ENCODE data around the gene BEST2.
A peak's percentile ranks its signal among the peaks of the same experiment; 100 is the strongest.

Gene BEST2

GRCh38 chr19:12727745-12728433 is 23.7 kb upstream of the BEST2 start:
- H3K4me3 ChIP-seq (ENCODE audit: low read depth, low read length), result no peak overlapping the region

DNA sequence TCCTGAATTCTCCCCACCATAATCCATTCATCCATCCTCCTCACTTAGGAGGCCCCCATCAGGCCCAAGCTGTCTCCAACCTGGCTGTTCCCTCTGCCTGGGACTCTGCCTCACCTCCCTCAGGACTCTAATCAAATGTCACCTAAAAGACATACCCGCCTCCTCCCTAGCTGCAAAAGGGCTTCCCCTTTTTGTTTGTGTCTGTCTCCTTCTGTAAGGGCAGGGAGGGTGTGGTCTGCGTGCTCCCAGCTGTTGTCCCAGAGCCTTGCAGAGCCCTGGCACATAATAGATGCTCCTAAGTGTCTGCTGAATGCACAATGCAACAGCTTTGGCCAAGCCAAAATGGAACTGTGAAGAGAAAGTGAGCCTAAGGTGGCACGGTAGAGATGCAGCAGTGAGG is 21.5 kb upstream of the BEST2 start:
- DNase-seq (ENCODE audit: low read depth), result no peak
- no peak overlapping the region for H3K4me3 ChIP-seq (ENCODE audit: low read depth, low read length)

More at GRCh38 chr19:12727745-12728433, 23.7 kb upstream of the BEST2 start:
- DNase-seq (ENCODE audit: low read depth), result no peak

- H3K4me3 ChIP-seq (ENCODE audit: low read depth, low read length), result no peak overlapping the region
- no peak for DNase-seq (ENCODE audit: low read depth)
Measured at GRCh38 chr19:12731337-12731736, 20.3 kb upstream of the BEST2 start.

DNA sequence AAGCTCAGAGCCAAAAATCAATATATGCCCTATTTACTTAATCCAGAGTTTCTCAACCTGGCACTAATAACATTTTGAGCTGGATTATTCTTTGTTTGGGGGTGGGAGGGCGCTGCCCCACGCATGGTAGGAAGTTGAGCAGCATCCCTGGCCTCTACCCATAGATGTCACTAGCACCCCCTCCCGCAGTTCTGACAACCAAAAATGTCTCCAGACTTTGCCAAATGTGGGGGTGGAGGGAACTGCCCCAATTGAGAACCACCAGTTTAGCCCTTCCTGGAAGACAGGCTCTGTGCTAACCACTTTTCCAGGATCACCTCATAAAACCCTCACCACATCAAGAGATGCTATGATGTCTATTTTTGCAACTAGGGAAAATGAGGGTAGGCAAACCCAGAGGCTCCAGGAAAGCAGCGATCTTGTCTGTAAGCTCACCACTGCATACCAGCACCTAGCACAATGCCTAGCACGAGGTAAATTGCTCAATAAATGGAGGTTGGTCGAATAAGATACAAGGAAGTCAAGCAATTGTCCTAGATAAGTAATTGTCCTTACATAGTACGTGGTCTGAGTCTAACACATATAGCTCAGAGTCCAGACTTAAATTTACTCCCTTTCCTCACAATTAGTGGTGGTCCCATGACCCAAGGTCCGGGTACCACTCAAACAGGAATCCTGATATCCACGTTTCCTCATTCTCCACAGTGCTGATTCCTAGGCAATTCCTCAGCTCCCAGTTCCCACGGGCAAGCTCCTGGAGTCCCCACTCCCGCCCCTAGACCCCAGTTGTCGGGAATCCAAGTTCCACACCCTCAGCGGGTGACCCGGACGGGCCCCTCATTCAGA is 18.0 kb upstream of the BEST2 start:
- DNase-seq (ENCODE audit: low read depth), result peak; percentile 33
- peak overlapping the region; percentile 97 for H3K4me3 ChIP-seq (ENCODE audit: low read depth, low read length)

DNA sequence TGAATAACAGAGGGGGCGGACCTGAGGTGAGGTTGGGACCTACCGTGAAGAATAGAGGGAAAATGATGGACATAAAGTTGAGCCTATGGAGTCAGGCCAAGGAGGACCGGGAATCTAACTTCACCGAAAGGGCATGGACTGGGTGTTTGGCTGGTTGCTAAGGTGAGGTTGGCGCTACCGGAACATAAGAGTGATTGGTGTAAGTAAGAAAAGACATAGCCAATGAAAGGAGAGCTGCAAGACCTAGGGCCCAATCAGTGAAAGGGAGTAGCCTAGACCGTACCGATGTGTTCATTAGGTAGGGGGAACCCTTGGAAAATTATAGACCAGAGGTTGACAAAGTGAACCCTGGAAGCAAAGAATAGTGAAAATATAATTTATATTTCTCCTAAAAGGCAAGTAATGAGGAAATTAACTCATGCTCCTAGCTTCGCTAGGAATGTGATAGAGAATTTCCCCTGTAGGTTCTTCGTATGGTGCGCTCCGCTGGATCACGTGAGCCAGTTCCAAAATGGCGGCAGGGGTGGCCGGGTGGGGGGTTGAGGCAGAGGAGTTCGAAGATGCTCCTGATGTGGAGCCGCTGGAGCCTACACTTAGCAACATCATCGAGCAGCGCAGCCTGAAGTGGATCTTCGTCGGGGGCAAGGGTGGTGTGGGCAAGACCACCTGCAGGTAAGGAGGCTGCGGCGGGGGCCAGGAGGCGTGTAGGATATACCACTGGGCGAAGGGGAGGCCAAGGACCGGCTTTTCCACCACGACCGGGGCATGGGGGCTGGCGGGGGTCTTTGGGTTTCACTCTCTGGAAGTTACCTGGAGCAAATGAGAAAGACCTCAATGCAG is 14.4 kb upstream of the BEST2 start, which contains the start of gene GET3:
GET3 (plus strand) TSS at position 503 of the 840 bp plus-strand sequence; CDS start at position 512, 9 bp downstream.
- peak within 1 kb of the TSS; percentile 98 for H3K4me3 ChIP-seq (ENCODE audit: low read depth, low read length)
- peak; percentile 100 for DNase-seq (ENCODE audit: low read depth)

GRCh38 chr19:12737835-12738351 is 13.7 kb upstream of the BEST2 start:
- DNase-seq (ENCODE audit: low read depth), result no peak
- H3K4me3 ChIP-seq (ENCODE audit: low read depth, low read length), result peak overlapping the region; percentile 98

DNA sequence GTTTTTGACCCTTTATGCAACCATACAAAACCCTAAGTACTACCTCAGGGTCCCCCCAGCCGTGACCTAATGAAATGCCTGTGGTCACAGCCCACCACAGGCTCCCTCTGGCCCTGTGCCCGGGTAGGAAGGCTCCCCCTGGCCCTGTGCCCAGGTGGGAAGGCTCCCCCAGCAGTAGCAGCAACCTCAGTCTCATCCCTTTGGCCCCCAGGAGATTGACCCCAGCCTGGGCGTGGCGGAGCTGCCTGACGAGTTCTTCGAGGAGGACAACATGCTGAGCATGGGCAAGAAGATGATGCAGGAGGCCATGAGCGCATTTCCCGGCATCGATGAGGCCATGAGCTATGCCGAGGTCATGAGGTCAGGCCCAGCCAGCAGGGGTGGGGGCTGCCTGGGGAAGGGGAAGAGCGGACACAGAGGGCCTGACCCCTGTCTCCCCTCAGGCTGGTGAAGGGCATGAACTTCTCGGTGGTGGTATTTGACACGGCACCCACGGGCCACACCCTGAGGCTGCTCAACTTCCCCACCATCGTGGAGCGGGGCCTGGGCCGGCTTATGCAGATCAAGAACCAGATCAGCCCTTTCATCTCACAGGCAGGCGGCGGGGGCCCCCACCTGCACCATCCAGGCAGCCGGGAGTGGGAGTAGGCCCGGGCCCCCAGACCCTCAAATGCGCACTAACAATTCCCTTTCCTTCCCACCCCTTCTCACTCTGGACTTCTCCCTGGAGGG is 6.3 kb upstream of the BEST2 start:
- DNase-seq (ENCODE audit: low read depth), result no peak
- H3K4me3 ChIP-seq (ENCODE audit: low read depth, low read length), result no peak overlapping the region

- no peak overlapping the region for H3K4me3 ChIP-seq (ENCODE audit: low read depth, low read length)
- DNase-seq (ENCODE audit: low read depth), result no peak
Measured at GRCh38 chr19:12748489-12748888, 3.1 kb upstream of the BEST2 start.

DNA sequence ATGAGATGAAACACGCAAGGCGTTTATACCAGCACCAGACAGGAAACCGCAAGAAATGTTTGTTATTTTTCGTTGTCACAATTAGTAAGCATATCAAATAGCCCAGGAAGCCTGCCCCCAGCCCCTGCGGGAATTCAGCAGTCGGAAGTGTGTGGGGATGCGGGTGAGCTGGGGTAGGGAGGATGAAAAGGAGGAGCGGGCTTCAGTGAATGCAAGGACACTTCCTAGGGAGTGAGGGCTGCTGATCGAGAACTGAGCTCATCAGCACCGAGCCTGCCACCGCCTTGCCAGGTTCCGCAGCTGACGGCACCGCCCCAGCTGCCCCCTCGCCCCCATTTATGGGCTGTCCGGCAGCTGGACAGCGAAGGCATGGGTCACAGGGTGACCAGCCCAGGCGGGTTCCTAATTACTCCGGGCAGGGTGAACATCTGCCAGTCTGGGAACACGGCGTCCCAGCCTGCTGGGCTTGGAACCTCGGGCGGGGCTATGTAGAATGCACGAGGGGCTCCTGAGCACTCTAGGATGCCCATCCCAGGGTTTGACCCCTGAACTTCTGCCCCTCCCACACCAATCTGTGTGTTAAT is 1.6 kb upstream of the BEST2 start:
- no peak overlapping the region for H3K4me3 ChIP-seq (ENCODE audit: low read depth, low read length)
- no peak for DNase-seq (ENCODE audit: low read depth)

DNA sequence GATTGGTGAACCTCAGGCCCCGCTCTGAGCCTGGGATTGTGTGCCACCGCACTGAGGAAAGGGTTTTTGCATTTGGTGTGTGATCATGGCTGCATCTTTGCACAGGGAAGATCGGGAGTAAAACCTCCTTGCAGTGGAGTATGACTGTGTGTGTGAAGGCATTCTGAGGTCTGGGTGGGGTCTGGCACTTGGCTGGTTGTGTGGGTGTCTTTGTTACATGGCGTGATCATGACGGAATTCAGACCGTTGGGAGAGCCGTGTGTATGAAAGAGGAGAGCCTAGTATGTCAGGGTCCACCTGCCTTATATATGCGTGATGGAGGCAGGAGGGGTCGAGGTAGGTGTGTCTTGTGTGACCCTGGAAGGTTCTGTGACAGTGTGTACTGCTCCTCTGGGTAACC is 740 bp upstream of the BEST2 start:
- no peak overlapping the region for H3K4me3 ChIP-seq (ENCODE audit: low read depth, low read length)

GRCh38 chr19:12752056-12752781 is 628 bp downstream of the BEST2 start:
- no peak overlapping the region for H3K4me3 ChIP-seq (ENCODE audit: low read depth, low read length)
- no peak for DNase-seq (ENCODE audit: low read depth)

More for the DNA sequence above, 740 bp upstream of the BEST2 start:
- no peak for DNase-seq (ENCODE audit: low read depth)

- no peak overlapping the region for H3K4me3 ChIP-seq (ENCODE audit: low read depth, low read length)
- no peak for DNase-seq (ENCODE audit: low read depth)
Measured at GRCh38 chr19:12754465-12755196, 3.0 kb downstream of the BEST2 start.

- H3K4me3 ChIP-seq (ENCODE audit: low read depth, low read length), result no peak overlapping the region
- no peak for DNase-seq (ENCODE audit: low read depth)
Measured at GRCh38 chr19:12756150-12756883, 4.7 kb downstream of the BEST2 start.

GRCh38 chr19:12757544-12758274 is 6.1 kb downstream of the BEST2 start:
- DNase-seq (ENCODE audit: low read depth), result no peak
- H3K4me3 ChIP-seq (ENCODE audit: low read depth, low read length), result peak overlapping the region; percentile 45

- no peak for DNase-seq (ENCODE audit: low read depth)
- no peak overlapping the region for H3K4me3 ChIP-seq (ENCODE audit: low read depth, low read length)
Measured at GRCh38 chr19:12759686-12760085, 8.1 kb downstream of the BEST2 start.

- H3K4me3 ChIP-seq (ENCODE audit: low read depth, low read length), result no peak overlapping the region
- no peak for DNase-seq (ENCODE audit: low read depth)
Measured at GRCh38 chr19:12763100-12763499, 11.5 kb downstream of the BEST2 start.

All from skeletal muscle cell (primary cell).